ENCODE data around the gene TEPSIN. TPM values are rescaled to one million over a fixed set of nuclear protein-coding genes. Genes with fewer than 3 reads are reported as not detected.

TEPSIN gene
- total and polyA plus RNA-seq, 2 of the 8 experiments (the other 6 are each of a cell fraction or from before 2014, with no cell fraction given): 22.9 to 28.0 TPM

GRCh38 chr17:81256616-81257015 is 17.8 kb upstream of the TEPSIN start:
- CTCF ChIA-PET (ENCODE audit: partially characterized antibody): interaction anchor here (0.7 to 7.0 kb wide), 13 partner anchors 10 to 345 kb away, joined by 3 to 50 read pairs (median 4); no protein-coding TSS in a partner anchor
- no peaks in the 10 kb centered on the region for H3K27me3 ChIP-seq (replicated peaks in 1 of 4; ENCODE audit: control insufficient read depth in 3 of 4, extremely low read depth in 1 of 4, insufficient read depth in 3 of 4, low read length in 3 of 4)
- no peak for TF ChIP-seq RAD21 (IDR thresholded peaks at IDR 0.05 in 1 of 2, conservative IDR thresholded peaks at IDR 0.05 in 1 of 2; ENCODE audit: low read depth in 2 of 2, low read length in 2 of 2)
- TF ChIP-seq CHD1 (IDR thresholded peaks at IDR 0.05; ENCODE audit: low read depth, low read length): no peak
- TF ChIP-seq NRF1 (IDR thresholded peaks at IDR 0.05; ENCODE audit: low read depth, low read length): no peak
- TF ChIP-seq CHD2 (IDR thresholded peaks at IDR 0.05; ENCODE audit: low read length): no peak
- no peak for TF ChIP-seq JUND (IDR thresholded peaks at IDR 0.05; ENCODE audit: low read length)
- no peak for TF ChIP-seq KDM4A (IDR thresholded peaks at IDR 0.05; ENCODE audit: low read depth, low read length, severe bottlenecking)
- no peak for TF ChIP-seq RFX5 (IDR thresholded peaks at IDR 0.05; ENCODE audit: borderline replicate concordance, low read depth, low read length)
- TF ChIP-seq E2F6 (IDR thresholded peaks at IDR 0.05): no peak
- no peak for TF ChIP-seq SAP30 (IDR thresholded peaks at IDR 0.05; ENCODE audit: insufficient read depth, insufficient replicate concordance, low read length)
- no peak for TF ChIP-seq FOSL1 (IDR thresholded peaks at IDR 0.05; ENCODE audit: insufficient read depth, low read depth, low read length)
- TF ChIP-seq POLR2AphosphoS5 (IDR thresholded peaks at IDR 0.05; ENCODE audit: low read depth, low read length): no peak
- no peak for TF ChIP-seq CBX5 (IDR thresholded peaks at IDR 0.05; ENCODE audit: low read depth, low read length)
- no peak for TF ChIP-seq SP1 (IDR thresholded peaks at IDR 0.05; ENCODE audit: low read depth, low read length)

More at GRCh38 chr17:81256616-81257015, 17.8 kb upstream of the TEPSIN start:
- H3K9me3 ChIP-seq (ENCODE audit: insufficient read depth in 2 of 2, low read depth in 1 of 2, low read length in 1 of 2): no peaks in the 10 kb centered on the region
- no peak overlapping the region for H4K5ac ChIP-seq (ENCODE audit: insufficient read length, low read depth, low read length)
- DNase-seq (ENCODE audit: low read depth in 1 of 2, low spot score in 2 of 2) (no peak), FAIRE-seq (no peak)
- no peak overlapping the region for H2AK5ac ChIP-seq (ENCODE audit: low read depth, low read length)
- H3K4me2 ChIP-seq (ENCODE audit: insufficient read depth in 1 of 2, low read depth in 2 of 2, low read length in 2 of 2): no peak overlapping the region
- H4K91ac ChIP-seq (replicated peaks; ENCODE audit: insufficient read length, low read length): no peak overlapping the region
- POLR2A ChIA-PET (ENCODE audit: partially characterized antibody): interaction anchor here (0.8 to 2.6 kb wide), 4 partner anchors 11 to 295 kb away, joined by 3 to 7 read pairs (median 4); partner anchors contain the start of genes FAAP100 and SLC38A10
- H3K14ac ChIP-seq (ENCODE audit: insufficient read length): no peak overlapping the region
- no peak overlapping the region for H3K18ac ChIP-seq (ENCODE audit: extremely low read depth, low read length)
- no peak overlapping the region for H2BK5ac ChIP-seq (ENCODE audit: low read depth, low read length)
- H3K9ac ChIP-seq (replicated peaks in 1 of 4; ENCODE audit: extremely low read depth in 1 of 4, low read depth in 3 of 4, low read length in 3 of 4): no peak overlapping the region; a peak in 1 of 7 replicates
- WGBS, 2 experiments (ENCODE audit: extremely low coverage in 1 of 2, insufficient coverage in 1 of 2, insufficient read length in 1 of 2, insufficient replicate concordance in 2 of 2, low coverage in 1 of 2, low lambda C conversion rate in 2 of 2, missing lambda C conversion rate in 1 of 2): 95% methylated on average over 12 of the region's 12 CpGs; no CpG with 5 or more reads in 1 of the 2 experiments
- no peak overlapping the region for H3K4me3 ChIP-seq (ENCODE audit: extremely low read depth in 1 of 4, insufficient read depth in 2 of 4, low read depth in 3 of 4, low read length in 4 of 4)
- H2AFZ ChIP-seq (ENCODE audit: low read length): no peak overlapping the region
- no peaks in the 10 kb centered on the region for H3K79me2 ChIP-seq (ENCODE audit: control insufficient read depth in 1 of 2, insufficient read depth in 2 of 2, low read length in 2 of 2)
- no peak overlapping the region for H3K23ac ChIP-seq (ENCODE audit: insufficient read length)
- peaks cover 0 to 8% (median 2%) of the 10 kb centered on the region in 4 experiments; a peak in 3 of 7 replicates for H3K4me1 ChIP-seq (replicated peaks in 1 of 4; ENCODE audit: control insufficient read depth in 3 of 4, insufficient read depth in 4 of 4, low read length in 3 of 4)
- H2BK15ac ChIP-seq (ENCODE audit: low read length): no peak overlapping the region
- H4K8ac ChIP-seq (ENCODE audit: extremely low read depth, insufficient read depth, low read length): no peak overlapping the region
- no peak overlapping the region for H2BK20ac ChIP-seq (ENCODE audit: low read length)
- H3K56ac ChIP-seq (replicated peaks; ENCODE audit: insufficient read length, low read depth, low read length): no peak overlapping the region
- peaks cover 6% of the 10 kb centered on the region; the same call in 1 of the 2 replicates for H3K23me2 ChIP-seq (ENCODE audit: low read depth, low read length)
- no peaks in the 10 kb centered on the region for H3K79me1 ChIP-seq (ENCODE audit: low read depth, low read length)
- H4K20me1 ChIP-seq (replicated peaks in 1 of 2; ENCODE audit: control insufficient read depth in 1 of 2, insufficient read depth in 2 of 2, low read length in 2 of 2): peaks cover 0 to 14% of the 10 kb centered on the region in 2 experiments
- H3K36me3 ChIP-seq (ENCODE audit: control insufficient read depth in 2 of 4, insufficient read depth in 4 of 4, low read length in 3 of 4): peaks cover 0 to 7% (median 4%) of the 10 kb centered on the region in 4 experiments; a peak in 3 of 8 replicates
- no peak overlapping the region for H3K4ac ChIP-seq (replicated peaks; ENCODE audit: insufficient read length, low read depth, low read length)
- H2BK120ac ChIP-seq (replicated peaks; ENCODE audit: low read depth, low read length): no peak overlapping the region
- no peak overlapping the region for H2BK12ac ChIP-seq (ENCODE audit: low read depth, low read length)
- H3K27ac ChIP-seq (ENCODE audit: low read depth, low read length): no peak overlapping the region

All from H1 (cell line).